Measurements from ENCODE around the gene GRXCR2.
"Not testable (repeated sequence)": the region's sequence is repeated elsewhere in the genome, so short reads cannot be mapped to it uniquely, and the experiment has no call there.

The GRXCR2 gene

GRCh38 chr5:145872486-145872885, 328 bp downstream of the GRXCR2 start:
- no peak for DNase-seq

- DNase-seq, result no peak
These were observed 3.1 kb downstream of the GRXCR2 start for GRCh38 chr5:145869753-145870152.

GRCh38 chr5:145867806-145868205, 5.0 kb downstream of the GRXCR2 start:
- no peak for DNase-seq

GRCh38 chr5:145864432-145864831, 8.4 kb downstream of the GRXCR2 start:
- not testable (repeated sequence) for DNase-seq

GRCh38 chr5:145863003-145863402, 9.8 kb downstream of the GRXCR2 start:
- no peak for DNase-seq

- DNase-seq, result no peak
These were observed 12.9 kb downstream of the GRXCR2 start for GRCh38 chr5:145859897-145860296.

GRCh38 chr5:145859453-145859852, 13.4 kb downstream of the GRXCR2 start:
- no peak for DNase-seq

GRCh38 chr5:145858959-145859358, 13.9 kb downstream of the GRXCR2 start:
- DNase-seq, result no peak

- DNase-seq, result no peak
These were observed 16.5 kb downstream of the GRXCR2 start for GRCh38 chr5:145856285-145856818.

- no peak for DNase-seq
These were observed 17.0 kb downstream of the GRXCR2 start for GRCh38 chr5:145855763-145856267.

GRCh38 chr5:145854651-145855258, 18.1 kb downstream of the GRXCR2 start:
- no peak for DNase-seq

- no peak for DNase-seq
These were observed 18.9 kb downstream of the GRXCR2 start for GRCh38 chr5:145853781-145854376.

- no peak for DNase-seq
These were observed 19.8 kb downstream of the GRXCR2 start for GRCh38 chr5:145852990-145853389.

GRCh38 chr5:145848854-145849253, 24.0 kb downstream of the GRXCR2 start:
- DNase-seq, result no peak

- DNase-seq, result no peak
These were observed 25.0 kb downstream of the GRXCR2 start for GRCh38 chr5:145847499-145848497.

- DNase-seq, result no peak
These were observed 26.7 kb downstream of the GRXCR2 start for GRCh38 chr5:145846081-145846480.

GRCh38 chr5:145841299-145841698, 31.5 kb downstream of the GRXCR2 start:
- DNase-seq, result no peak

GRCh38 chr5:145840458-145841132, 32.2 kb downstream of the GRXCR2 start:
- no peak for DNase-seq

- no peak for DNase-seq
These were observed 34.5 kb downstream of the GRXCR2 start for GRCh38 chr5:145838276-145838675.

GRCh38 chr5:145836241-145836640, 36.6 kb downstream of the GRXCR2 start:
- DNase-seq, result not testable (repeated sequence)

- no peak for DNase-seq
These were observed 37.0 kb downstream of the GRXCR2 start for GRCh38 chr5:145835848-145836239.
